Upper lobe of left lung (tissue), 4 donors: Measurements from ENCODE around the gene GCFC2.

Experiments used
- POLR2A ChIP-seq, 4 donors: fragments of 450-650 bp; IDR thresholded peaks; one replicate each; pipeline ENCODE4 v1.5.1; 2016 to 2017; ENCODE audit warnings: antibody characterized with exemption in 4 of 4, mild to moderate bottlenecking in 2 of 4
- POLR2AphosphoS5 ChIP-seq, 2 donors: sonication (generic); formaldehyde crosslinking; IDR thresholded peaks; one replicate each; pipeline ENCODE4 v1.5.1; 2017; ENCODE audit warnings: antibody characterized with exemption in 2 of 2
- TF ChIP-seq, protein P1 (sequence below), 6 experiments: fragments of 450-650 bp in 4 of 6; fragments of 200-600 bp in 2 of 6; sonication (generic) in 2 of 6; IDR thresholded peaks; one replicate each; pipeline ENCODE4 v1.5.1; 2016 to 2019; ENCODE audit warnings: antibody characterized with exemption in 6 of 6

DNA sequence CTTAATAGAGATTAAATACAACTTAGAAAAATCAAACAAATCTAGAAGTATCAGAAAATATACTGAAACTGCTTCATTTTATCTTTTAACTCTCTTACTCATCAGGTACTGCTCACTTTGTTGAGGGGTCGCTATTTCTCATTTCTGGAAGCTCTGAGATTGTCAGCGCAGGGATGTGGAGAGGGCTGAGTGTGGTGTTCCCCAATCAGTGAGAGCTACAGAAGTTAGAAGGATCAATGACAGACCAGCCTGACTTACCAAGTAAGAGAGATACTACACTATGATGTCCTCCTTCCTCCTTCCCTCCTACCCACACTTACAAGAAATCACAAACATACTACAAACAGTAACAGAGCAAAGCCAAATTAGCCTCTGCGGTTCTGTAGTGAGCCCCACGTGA is 8.1 kb downstream of the GCFC2 start:
- TF ChIP-seq, protein P1, sequence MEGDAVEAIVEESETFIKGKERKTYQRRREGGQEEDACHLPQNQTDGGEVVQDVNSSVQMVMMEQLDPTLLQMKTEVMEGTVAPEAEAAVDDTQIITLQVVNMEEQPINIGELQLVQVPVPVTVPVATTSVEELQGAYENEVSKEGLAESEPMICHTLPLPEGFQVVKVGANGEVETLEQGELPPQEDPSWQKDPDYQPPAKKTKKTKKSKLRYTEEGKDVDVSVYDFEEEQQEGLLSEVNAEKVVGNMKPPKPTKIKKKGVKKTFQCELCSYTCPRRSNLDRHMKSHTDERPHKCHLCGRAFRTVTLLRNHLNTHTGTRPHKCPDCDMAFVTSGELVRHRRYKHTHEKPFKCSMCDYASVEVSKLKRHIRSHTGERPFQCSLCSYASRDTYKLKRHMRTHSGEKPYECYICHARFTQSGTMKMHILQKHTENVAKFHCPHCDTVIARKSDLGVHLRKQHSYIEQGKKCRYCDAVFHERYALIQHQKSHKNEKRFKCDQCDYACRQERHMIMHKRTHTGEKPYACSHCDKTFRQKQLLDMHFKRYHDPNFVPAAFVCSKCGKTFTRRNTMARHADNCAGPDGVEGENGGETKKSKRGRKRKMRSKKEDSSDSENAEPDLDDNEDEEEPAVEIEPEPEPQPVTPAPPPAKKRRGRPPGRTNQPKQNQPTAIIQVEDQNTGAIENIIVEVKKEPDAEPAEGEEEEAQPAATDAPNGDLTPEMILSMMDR (IDR thresholded peaks at IDR 0.05): no peak
- TF ChIP-seq POLR2AphosphoS5 (IDR thresholded peaks at IDR 0.05): no peak
- TF ChIP-seq POLR2A (IDR thresholded peaks at IDR 0.05): no peak
